Astrocyte of the spinal cord (primary cell): Measurements from ENCODE around the gene ARMH3.

Experiments
- DNase-seq: peaks from one replicate; pipeline ENCODE4 v3.0.0; 2011; ENCODE audit warnings: low read depth, low spot score
- H3K4me3 ChIP-seq: 2 replicates; pipeline ENCODE4 v1.5.1; 2011; ENCODE audit warnings: low read depth, mild to moderate bottlenecking, low read length, moderate library complexity
- in situ Hi-C: cut with HindIII; loops from 2 replicates; pipeline ENCODE4 v1.10.0; 2017; ENCODE audit warnings: low sequenced_read_pairs
- TF ChIP-seq, protein P1 (sequence below): IDR thresholded peaks from 2 replicates; pipeline ENCODE4 v1.5.1; 2012; ENCODE audit warnings: low read depth, mild to moderate bottlenecking, low read length, inconsistent platforms

Gene ARMH3

DNA sequence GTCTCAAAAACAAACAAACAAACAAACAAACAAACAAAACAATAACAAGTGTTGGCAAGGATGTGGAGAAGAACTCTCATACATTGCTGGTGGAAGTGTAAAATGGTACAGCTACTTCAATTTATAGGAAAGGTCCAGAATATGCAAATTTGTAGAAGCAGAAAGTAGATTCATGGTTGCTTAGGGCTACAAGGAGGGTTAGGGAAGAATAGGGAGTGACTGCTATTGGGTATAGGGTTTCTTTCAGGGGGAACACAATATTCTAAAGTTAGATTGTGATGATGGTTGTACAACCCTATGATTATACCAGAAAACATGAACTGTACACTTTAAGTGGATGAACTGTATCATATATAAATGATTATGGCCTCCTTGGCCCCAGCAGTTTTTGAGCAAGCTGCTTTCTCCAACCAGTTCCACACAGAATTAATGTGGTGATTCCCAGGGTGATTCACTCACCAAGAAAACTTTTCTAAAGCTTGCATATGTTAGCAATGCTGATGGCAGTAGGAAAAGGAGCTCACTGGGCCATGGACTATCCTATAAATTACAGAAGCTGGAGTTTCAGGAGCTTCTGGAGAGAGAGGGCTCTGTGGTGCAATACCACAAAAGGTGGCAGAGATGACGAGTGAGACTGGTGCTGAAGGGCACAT lies 159.6 kb downstream of the ARMH3 start:
- peak; percentile 24 for DNase-seq
- in situ Hi-C loops, result no loop called here

DNA sequence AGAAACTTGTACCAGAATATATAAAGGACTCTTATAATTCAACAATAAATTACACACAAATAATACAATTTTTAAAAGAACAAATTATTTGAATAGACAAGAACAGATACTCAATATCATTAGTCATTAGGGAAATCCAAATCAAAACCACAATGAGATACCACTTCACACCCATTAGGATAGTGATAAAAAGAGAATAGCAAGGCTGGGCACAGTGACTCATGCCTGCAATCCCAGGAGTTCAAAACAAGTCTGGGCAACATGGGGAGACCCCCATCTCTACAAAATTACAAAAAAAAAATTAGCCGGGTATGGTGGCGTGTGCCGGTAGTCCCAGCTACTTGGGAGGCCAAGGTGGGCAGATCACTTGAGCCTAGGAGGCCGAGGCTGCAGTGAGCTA lies 160.2 kb downstream of the ARMH3 start:
- no peak for DNase-seq
- TF ChIP-seq, protein P1, sequence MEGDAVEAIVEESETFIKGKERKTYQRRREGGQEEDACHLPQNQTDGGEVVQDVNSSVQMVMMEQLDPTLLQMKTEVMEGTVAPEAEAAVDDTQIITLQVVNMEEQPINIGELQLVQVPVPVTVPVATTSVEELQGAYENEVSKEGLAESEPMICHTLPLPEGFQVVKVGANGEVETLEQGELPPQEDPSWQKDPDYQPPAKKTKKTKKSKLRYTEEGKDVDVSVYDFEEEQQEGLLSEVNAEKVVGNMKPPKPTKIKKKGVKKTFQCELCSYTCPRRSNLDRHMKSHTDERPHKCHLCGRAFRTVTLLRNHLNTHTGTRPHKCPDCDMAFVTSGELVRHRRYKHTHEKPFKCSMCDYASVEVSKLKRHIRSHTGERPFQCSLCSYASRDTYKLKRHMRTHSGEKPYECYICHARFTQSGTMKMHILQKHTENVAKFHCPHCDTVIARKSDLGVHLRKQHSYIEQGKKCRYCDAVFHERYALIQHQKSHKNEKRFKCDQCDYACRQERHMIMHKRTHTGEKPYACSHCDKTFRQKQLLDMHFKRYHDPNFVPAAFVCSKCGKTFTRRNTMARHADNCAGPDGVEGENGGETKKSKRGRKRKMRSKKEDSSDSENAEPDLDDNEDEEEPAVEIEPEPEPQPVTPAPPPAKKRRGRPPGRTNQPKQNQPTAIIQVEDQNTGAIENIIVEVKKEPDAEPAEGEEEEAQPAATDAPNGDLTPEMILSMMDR, result no peak
- no peak overlapping the region for H3K4me3 ChIP-seq
- in situ Hi-C loops, result no loop called here

More for the DNA sequence above, 159.6 kb downstream of the ARMH3 start:
- TF ChIP-seq, protein P1, result no peak
- no peak overlapping the region for H3K4me3 ChIP-seq

DNA sequence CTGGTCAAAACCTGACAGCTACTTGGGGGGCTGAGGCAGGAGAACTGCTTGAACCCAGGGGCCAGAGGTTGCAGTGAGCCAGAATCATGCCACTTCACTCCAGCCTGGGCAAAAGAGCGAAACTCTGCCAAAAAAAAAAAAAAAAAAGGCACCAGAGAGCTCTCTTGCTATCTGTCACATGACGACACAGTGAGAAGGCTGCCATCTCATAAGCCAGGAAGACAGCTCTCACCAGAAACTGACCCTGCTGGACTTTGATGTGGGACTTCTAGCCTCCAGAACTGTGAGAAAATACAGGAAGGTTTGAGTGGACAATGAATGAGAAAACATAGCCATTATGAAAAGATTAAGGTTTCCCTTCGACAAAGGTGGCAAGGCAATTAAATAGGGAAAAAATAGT lies 161.2 kb downstream of the ARMH3 start:
- in situ Hi-C loops, result no loop called here
- TF ChIP-seq, protein P1, result no peak
- H3K4me3 ChIP-seq, result no peak overlapping the region
- DNase-seq, result no peak

DNA sequence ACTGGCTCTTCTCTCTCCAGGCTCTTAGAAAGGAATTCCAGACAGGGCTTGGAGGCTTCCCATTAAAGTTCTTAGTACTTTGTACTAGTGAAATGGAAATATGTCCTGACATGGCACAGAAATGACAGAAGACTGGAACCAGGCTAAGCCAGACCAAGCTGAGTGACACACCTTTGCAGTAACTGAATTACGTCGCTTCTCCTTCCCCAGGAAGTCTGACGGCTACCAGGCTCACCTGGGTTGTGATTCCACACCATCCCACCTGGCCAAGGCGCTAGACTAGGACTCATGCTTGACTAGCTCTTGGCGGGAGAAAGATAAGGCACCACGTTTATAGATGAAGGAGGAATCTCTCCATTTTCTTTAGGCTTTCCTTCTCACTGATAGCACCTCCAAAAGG lies 161.7 kb downstream of the ARMH3 start:
- DNase-seq, result no peak
- H3K4me3 ChIP-seq, result no peak overlapping the region
- in situ Hi-C loops, result no loop called here
- TF ChIP-seq, protein P1, result no peak

DNA sequence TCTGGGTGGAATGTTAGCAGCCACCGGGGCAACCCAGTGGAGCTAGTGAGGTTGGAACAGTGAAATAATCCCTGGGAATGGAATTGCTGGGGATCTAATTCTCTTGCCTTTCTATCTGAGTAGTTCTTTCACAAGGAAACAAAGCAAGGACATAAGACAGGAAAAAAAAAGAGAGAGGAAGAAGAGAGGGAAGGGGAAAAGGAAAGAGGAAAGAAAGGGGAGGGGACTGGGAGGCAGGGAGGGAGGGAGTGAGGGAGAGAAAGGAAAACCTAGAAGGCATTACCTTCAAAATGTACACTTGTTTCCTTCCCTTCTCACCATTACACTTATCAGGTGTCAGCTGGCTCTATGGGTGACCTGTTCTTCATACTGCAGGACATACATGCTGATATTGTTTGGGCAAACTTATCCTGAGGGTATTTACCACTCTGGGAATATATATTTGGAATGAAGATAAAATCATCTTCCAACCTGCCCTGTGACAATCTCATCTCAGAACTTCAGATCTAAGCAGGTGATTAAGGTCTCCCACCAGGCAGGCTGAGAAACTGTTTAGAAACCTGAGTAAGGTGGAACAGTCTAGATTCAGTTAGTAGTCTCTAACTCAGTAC lies 162.4 kb downstream of the ARMH3 start:
- DNase-seq, result no peak
- no peak overlapping the region for H3K4me3 ChIP-seq
- TF ChIP-seq, protein P1, result no peak
- in situ Hi-C loops, result no loop called here

DNA sequence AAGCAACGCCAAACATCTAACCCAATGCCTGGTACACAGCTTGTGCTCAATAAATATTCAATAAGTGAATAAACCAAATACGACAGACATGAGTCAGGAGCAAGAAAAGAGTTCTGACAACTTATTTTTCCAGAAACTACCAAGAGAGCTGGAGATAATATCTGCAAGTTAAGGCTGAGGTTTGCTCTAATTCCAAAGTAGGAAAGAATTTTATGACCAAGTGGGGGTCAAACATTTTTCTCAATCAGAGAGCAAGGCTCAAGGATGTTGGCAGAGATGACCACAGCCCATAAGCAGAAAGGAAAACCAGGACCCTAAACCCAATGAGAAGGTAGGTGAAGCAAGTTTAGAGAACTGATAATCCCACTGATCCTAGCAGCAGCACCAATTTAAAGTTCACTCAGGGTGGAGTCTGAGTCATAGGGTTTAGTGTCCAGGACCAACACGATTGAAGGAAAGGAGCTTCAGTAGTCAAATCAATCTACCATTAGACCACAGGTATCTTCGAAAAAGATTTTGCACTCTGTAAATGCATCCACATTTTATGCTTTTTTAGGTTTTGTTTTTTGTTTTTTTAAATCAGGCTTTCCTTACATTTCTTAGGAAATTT lies 163.1 kb downstream of the ARMH3 start:
- in situ Hi-C loops, result no loop called here

More for the DNA sequence above, 163.1 kb downstream of the ARMH3 start:
- DNase-seq, result no peak
- TF ChIP-seq, protein P1, result no peak
- no peak overlapping the region for H3K4me3 ChIP-seq
